ENCODE results near the gene KCNC2.

KCNC2 gene

DNA sequence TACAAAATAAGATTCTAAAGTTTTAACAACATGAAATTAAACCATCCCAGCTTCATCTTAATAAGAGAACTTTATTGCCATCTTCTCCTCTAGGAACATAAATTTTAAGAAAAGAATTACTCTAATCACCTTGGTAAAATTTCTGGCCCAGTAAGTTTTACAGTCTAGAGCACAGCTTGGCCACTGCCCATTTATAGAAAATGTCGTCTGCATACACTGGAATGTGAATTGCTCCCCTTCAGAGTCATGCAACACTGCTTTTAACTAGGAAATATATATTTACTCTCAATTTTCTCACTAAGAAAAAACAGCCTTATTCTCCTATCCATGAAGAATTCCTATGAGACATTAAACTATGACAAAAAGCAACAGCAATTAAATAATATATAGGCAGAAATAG, 48.2 kb downstream of the KCNC2 start:
- no peak for DNase-seq (ENCODE audit: low read depth, low spot score)

GRCh38 chr12:75157385-75157784, 52.3 kb downstream of the KCNC2 start:
- no peak for DNase-seq (ENCODE audit: low read depth, low spot score)

DNA sequence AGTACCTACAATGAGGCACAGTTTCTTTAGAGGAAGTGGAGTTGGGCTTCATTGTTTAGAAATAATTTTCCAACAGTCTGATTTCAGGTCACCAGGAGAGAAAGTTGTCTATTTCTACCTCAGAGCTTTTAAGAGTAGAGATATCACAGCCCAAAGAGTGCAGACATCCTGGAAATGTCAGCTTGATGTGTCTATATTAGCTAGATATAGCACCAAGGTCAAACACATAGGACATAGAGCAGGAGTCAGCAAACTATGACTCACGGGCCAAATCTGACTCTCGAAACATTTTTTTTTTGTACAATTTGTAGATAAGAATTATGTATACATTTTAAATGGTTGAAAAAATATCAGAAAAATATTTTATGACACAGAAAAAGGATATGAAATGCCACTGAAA, 53.7 kb downstream of the KCNC2 start:
- DNase-seq (ENCODE audit: low read depth, low spot score) = no peak

- no peak for DNase-seq (ENCODE audit: low read depth, low spot score)
Observed at GRCh38 chr12:75154388-75154787, 55.3 kb downstream of the KCNC2 start.

DNA sequence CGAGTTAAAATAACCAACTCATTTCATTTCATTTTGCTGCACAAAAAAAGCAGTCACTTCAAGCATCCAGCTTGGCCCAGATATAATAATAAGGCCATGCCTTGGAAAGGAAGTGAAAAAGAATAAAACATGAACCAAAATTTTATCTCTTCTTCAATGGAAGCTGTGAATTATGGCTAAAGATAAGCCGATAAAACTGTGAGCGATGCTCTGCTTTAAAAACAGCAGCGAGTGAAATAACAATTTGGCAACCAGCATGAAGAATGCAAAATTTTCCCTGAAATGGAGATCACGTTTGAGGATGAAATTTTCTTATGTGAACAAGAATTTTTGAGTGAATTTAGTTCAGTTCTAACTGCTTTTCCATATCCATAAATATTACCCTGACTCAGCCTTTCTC, 70.4 kb downstream of the KCNC2 start:
- DNase-seq (ENCODE audit: low read depth, low spot score) = no peak

DNA sequence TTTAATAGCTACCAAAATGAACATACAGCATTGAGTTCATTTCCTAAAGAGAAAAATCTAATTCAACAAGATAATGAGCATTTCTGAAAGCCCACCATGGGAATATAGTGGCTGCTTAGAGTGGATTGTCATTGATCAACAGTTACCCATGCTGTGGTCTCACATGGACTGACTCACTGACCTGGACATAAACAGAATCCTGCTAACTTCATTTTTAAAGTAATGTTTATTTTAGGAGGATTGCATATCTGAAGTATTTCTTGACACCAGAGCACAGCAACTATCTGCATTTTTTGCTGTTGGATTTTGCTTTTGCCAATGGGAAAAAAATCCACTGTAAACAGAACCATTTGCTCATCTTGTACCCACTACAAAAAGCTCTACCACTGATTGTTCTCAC, 71.7 kb downstream of the KCNC2 start:
- DNase-seq (ENCODE audit: low read depth, low spot score) = no peak

DNA sequence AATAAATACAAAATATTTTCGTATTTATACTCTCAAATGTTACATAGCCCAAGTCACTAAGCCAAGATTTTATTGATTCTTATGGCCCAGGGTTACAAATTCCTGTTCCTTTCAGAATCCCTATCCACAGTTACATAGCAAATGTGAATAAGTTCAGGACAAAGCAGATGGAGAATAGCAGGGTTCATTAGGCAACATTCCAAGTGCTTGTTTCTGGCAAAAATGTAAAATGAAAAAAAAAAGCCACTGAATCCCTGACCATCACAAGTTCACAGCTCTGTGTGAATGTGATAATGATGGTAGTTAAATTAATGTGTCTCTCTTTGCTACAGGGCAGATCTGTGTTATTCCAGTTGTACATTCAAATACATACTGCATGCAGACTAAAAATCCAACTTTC, 74.6 kb downstream of the KCNC2 start:
- DNase-seq (ENCODE audit: low read depth, low spot score) = no peak

DNA sequence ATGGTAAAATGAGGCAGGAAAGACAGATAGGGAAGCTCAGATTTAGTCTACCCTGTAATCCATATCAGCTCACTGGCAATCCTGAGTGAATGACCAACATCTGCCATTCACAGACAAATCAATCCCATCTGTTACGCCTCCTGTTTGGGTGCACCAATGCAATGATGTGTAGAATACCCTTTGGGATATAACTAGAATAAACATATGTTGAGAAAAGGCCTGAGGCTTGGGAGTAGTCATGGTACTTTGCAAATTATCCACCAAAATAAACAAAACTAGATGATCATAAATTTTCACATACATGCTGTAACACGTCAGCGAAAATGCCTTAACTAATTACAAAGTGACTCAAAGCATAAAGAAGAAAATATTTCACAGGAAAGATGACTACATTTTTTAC, 78.8 kb downstream of the KCNC2 start:
- DNase-seq (ENCODE audit: low read depth, low spot score) = no peak

DNA sequence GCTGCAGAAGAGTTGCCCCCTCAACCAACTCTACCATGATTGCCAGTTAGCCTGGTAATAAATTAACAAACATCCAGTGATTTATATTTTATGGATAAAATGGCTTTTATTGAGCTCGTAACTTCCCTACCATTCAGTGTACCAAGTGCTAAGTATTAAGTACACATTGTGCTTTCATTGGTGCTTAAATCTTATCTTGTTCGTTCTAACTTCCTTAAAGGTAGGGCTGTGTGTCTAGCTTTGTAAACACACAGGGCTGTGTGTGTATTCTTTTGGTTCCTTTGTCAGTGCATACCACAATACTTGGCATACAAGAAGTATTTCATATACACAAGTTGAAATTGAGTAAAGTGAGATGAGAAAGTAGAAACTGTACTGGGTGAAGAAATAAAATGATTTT, 80.4 kb downstream of the KCNC2 start:
- DNase-seq (ENCODE audit: low read depth, low spot score) = no peak

DNA sequence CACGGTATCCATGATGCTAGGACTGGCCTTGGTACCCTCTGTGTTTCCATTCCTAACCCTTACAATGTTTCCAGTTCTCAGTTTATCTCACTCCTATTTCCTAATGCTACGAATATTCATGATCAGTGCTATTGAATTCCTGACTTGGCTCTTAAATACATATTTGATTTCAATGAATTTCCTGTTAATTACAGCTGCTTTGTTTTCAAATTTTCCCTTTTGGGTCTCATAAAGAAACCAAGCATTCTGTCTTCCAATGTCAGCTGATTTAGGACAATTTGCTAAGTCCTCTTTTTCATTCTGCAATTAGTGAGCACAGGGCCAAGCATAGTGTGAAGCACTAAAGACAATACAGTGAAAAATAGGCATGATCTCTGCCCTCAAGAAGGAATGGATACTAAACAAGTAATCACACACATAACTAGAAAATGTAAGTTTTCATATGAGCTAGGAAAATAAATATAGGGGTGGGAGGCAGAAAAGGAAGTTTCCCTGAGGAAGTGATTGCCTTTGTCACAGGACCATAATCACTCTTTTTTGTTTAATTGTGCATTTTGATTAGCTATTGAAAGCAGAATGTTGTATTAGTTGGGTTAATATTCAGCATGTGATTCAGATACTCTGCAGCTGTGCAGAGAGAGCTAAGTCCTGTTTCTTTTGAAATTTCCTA, 88.5 kb downstream of the KCNC2 start:
- DNase-seq (ENCODE audit: low read depth, low spot score) = no peak

DNA sequence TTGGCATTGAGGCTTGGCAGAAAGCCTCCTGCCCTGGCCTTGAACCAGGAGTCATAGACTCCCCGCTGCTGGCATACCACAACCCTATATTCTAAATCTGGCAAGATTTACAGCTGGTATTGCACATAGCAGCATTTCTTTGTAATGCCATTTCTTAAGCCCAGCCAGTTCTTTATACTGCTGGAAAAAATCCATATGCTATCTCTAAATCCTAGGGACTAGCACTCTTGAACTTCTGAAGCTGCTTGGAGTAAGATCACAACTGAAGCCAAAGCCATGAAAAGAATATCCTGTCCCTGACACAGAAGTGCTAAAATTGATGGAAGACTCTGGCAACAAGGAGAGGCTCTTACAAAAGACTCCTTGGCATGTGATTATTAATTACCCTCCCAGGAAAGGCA, 89.3 kb downstream of the KCNC2 start:
- DNase-seq (ENCODE audit: low read depth, low spot score) = no peak

GRCh38 chr12:75116646-75117198, 92.9 kb downstream of the KCNC2 start:
- no peak for DNase-seq (ENCODE audit: low read depth, low spot score)

- DNase-seq (ENCODE audit: low read depth, low spot score) = no peak
Observed at GRCh38 chr12:75115748-75116147, 93.9 kb downstream of the KCNC2 start.

DNA sequence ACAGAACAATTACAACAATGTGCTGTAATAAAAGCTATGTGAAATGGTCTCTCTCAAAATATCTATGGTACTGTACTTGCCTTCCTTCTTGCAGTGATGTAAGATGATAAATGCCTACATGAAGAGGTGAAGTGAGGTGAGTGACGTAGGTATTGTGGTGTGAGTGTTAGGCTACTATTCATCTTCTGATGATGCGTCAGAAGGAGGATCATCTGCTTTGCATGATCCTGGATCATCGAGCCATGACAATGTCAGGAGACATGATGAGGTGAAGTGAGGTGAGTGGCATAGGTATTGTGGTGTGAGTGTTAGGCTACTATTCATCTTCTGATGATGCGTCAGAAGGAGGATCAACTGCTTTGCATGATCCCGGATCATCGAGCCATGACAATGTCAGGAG, 105.8 kb downstream of the KCNC2 start:
- DNase-seq (ENCODE audit: low read depth, low spot score) = no peak

DNA sequence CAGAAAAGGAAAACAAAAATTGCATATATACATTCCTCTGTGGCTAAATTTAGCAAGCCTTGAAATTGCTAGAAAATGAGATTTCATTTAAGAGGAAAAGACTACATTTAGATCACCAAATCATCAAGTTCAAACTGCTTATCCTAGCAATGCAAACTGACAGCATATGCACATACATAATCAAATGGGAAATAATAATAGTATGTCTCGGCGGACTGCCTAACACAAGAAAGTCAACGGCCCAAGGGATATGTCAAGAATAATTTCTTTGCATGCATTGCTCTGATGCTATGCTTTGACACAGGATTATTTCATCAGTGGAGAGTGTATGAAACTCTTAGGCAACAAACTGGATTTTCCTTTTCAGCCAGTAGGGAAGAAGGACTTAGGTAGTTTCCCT, 107.9 kb downstream of the KCNC2 start:
- DNase-seq (ENCODE audit: low read depth, low spot score) = no peak

DNA sequence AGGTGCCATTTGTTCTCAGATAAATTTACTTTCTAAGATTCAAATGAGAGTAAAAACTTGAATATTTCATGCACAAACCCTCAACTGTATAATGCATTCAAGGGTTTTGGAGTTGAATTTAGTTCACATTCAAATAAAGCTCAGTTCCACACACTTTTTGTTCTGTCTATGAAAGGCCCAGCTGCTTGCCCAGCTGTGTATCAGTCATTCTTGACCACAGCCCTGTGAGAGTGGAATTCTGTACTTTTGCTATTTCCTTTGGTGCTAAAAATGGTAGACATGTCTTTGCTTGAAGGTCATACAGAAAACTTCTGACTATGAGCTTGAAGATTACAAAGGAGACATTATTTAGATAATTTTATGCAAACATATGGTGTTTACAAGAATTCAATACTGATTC, 110.4 kb downstream of the KCNC2 start:
- no peak for DNase-seq (ENCODE audit: low read depth, low spot score)

DNA sequence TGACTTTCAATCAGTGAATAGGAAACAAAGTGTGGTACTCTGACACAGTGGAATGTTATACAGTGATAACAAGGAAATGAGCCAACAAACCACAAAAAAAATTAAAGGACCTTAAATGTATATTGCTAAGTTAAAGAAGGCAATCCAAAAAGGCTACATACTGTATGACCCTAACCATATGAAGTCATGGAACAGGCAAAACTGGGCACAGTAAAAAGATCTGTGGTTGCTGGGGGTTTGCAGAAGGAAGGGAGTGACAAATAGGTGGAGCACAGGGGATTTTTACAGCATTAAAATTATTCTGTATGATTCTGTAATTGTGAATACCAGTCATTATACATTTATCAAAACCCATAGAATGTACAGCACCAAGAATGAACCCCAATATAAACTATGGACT, 112.6 kb downstream of the KCNC2 start:
- no peak for DNase-seq (ENCODE audit: low read depth, low spot score)

DNA sequence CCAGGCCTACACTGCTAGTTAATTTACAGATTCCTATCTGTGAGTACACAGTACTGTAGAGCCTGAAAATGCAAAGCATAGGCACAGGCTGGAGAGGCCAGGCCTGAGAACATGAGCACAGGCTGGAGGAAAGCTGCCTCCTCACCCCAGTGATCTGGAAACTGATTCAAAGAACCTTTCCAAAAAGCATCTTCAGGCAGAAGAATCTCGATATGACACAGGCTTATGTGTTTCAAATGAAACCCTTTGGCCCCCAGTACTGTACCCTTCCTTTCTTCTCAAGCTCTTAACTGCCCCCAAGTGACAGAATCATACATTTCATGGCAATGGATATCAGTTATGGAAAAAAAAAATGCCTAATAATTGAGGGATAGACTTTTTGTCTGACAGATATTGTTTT, 122.0 kb downstream of the KCNC2 start:
- DNase-seq (ENCODE audit: low read depth, low spot score) = no peak

DNA sequence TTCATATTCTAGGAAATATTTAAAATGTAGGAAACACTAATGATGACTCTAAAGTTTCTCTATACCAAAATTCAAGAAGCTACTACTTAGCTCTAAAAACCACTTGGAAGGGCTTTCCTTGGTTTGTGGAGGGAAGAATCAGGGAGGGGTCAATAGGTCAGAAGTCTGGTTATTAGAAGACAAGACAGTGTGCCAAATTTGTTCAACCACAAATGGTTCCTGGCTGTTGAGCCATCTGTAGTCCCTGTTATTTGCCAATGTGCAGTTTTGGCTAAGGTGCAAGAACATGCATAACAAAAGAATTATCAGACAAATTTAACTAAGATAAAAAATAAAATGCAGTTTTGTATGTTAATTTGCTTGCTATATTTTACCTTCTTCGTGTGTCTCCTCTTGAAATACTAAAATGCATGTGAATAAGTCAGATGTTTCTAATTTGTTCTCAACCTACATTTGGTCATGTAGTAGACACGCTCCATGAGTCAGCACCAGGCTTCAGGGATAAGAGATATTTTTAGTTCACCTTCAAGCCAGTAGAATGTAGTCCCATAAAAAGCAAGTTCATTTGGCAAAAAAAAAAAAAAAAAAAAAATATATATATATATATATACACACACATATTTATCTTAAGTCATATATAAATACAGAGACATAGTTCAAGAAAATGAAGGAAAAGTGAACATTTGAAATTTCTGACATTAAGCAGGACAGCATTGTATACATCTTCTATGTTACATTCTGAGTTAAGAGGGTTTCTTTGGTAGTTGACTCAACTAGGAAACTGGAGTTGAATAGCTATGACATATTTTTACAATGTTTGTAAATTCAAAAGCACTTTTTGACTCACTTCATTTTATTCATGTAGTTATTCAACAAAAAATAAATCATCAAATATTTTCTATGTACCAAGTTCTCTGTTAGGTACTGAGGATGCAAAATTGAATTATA, 123.3 kb downstream of the KCNC2 start:
- no peak for DNase-seq (ENCODE audit: low read depth, low spot score)

DNA sequence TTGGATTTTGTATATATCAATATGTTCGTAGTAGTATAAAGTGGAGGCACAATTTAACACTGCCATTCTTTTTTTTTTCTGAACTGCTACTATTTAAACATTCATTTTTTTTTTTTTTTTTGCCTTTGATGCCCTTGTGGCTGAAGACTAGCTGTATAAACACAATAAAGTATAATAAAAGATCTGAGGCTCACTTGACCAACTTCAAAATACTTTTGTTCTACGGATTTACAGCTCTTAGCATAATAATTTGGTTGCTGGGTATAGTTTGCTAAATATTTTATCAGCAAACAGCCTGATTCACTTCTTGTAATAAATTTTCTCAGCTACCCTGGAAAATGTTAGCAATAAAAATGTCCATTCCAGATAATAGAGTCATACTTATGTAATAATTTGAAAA, 128.3 kb downstream of the KCNC2 start:
- DNase-seq (ENCODE audit: low read depth, low spot score) = no peak

DNA sequence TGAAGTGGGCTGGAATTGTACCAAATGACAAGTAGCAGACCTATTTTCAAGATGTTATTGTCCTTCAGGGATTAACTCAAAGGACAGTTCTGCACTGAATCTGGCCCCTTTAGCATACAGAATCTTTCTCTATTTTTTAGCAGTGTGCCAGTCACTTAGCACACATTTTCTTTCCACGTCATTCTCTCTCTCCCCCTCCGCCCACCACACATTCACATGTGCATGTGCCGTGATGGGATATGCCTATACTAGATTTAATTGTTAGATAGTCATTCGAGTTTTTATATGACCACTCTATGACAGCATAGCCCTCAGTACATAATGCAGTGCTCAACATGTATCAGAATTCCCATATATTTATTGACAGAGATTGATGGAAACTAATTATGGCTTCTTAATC, 129.1 kb downstream of the KCNC2 start:
- no peak for DNase-seq (ENCODE audit: low read depth, low spot score)

DNA sequence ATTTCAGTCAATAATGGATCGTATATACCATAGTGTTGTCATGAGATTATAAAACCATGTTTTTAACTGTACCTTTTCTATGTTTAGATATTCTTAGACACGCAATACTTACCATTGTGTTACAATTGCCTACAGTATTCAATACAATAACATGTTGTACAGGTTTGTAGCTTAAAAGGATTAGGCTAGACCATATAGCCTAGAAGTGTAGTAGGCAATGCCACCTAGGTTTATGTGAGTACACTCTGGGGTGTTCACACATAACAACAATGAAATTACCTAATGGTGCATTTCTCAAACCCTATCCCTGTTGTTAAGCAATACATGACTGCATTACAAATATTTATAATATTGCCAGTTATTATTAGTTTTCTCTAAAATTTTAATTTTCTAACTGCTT, 144.2 kb downstream of the KCNC2 start:
- DNase-seq (ENCODE audit: low read depth, low spot score) = no peak

GRCh38 chr12:75062691-75063090, 146.9 kb downstream of the KCNC2 start:
- no peak for DNase-seq (ENCODE audit: low read depth, low spot score)
